Activated CD4-positive, alpha-beta T cell treated with anti-CD3 and anti-CD28 coated beads, Interleukin-2, amount 50 U/mL, for 48 hours (primary cell): ENCODE results near the gene CLCA4.
"Not testable (repeated sequence)": the region's sequence is repeated elsewhere in the genome, so short reads cannot be mapped to it uniquely, and the experiment has no call there.

Source experiments
- DNase-seq, 2 experiments: peaks; one replicate each; pipeline ENCODE4 v3.0.0-alpha.2; 2020

Gene CLCA4

GRCh38 chr1:86537928-86538695, 8.8 kb upstream of the CLCA4 start:
- DNase-seq = no peak

- DNase-seq = no peak
Observed at GRCh38 chr1:86538775-86539174, 8.1 kb upstream of the CLCA4 start.

- no peak for DNase-seq
Observed at GRCh38 chr1:86541859-86542258, 5.0 kb upstream of the CLCA4 start.

GRCh38 chr1:86542631-86543030, 4.2 kb upstream of the CLCA4 start:
- no peak for DNase-seq

- no peak for DNase-seq
Observed at GRCh38 chr1:86548839-86549238, 2.0 kb downstream of the CLCA4 start.

- DNase-seq = no peak
Observed at GRCh38 chr1:86551305-86551704, 4.4 kb downstream of the CLCA4 start.

GRCh38 chr1:86552376-86552775, 5.5 kb downstream of the CLCA4 start:
- no peak for DNase-seq

- DNase-seq = no peak
Observed at GRCh38 chr1:86557739-86558138, 10.9 kb downstream of the CLCA4 start.

- no peak for DNase-seq
Observed at GRCh38 chr1:86563849-86564248, 17.0 kb downstream of the CLCA4 start.

- no peak for DNase-seq
Observed at GRCh38 chr1:86567341-86567740, 20.5 kb downstream of the CLCA4 start.

- no peak for DNase-seq
Observed at GRCh38 chr1:86567878-86568277, 21.0 kb downstream of the CLCA4 start.

- DNase-seq = no peak
Observed at GRCh38 chr1:86573763-86574484, 27.0 kb downstream of the CLCA4 start.

GRCh38 chr1:86581231-86581630, 34.4 kb downstream of the CLCA4 start:
- DNase-seq = no peak

- DNase-seq = no peak
Observed at GRCh38 chr1:86582161-86582560, 35.3 kb downstream of the CLCA4 start.

GRCh38 chr1:86583032-86583431, 36.2 kb downstream of the CLCA4 start:
- DNase-seq = no peak

GRCh38 chr1:86583593-86583992, 36.7 kb downstream of the CLCA4 start:
- no peak for DNase-seq

GRCh38 chr1:86594284-86594770, 47.4 kb downstream of the CLCA4 start:
- no peak for DNase-seq

- no peak for DNase-seq
Observed at GRCh38 chr1:86596224-86596623, 49.3 kb downstream of the CLCA4 start.

- no peak for DNase-seq
Observed at GRCh38 chr1:86596741-86597290, 49.9 kb downstream of the CLCA4 start.

GRCh38 chr1:86606080-86606479, 59.2 kb downstream of the CLCA4 start:
- DNase-seq = not testable (repeated sequence)

GRCh38 chr1:86616433-86616832, 69.6 kb downstream of the CLCA4 start:
- DNase-seq = no peak

- no peak for DNase-seq
Observed at GRCh38 chr1:86616871-86617270, 70.0 kb downstream of the CLCA4 start.

GRCh38 chr1:86618358-86618757, 71.5 kb downstream of the CLCA4 start:
- DNase-seq = no peak

GRCh38 chr1:86619313-86619712, 72.4 kb downstream of the CLCA4 start:
- DNase-seq = no peak
